ENCODE data around the gene TBC1D24.

TBC1D24 gene

DNA sequence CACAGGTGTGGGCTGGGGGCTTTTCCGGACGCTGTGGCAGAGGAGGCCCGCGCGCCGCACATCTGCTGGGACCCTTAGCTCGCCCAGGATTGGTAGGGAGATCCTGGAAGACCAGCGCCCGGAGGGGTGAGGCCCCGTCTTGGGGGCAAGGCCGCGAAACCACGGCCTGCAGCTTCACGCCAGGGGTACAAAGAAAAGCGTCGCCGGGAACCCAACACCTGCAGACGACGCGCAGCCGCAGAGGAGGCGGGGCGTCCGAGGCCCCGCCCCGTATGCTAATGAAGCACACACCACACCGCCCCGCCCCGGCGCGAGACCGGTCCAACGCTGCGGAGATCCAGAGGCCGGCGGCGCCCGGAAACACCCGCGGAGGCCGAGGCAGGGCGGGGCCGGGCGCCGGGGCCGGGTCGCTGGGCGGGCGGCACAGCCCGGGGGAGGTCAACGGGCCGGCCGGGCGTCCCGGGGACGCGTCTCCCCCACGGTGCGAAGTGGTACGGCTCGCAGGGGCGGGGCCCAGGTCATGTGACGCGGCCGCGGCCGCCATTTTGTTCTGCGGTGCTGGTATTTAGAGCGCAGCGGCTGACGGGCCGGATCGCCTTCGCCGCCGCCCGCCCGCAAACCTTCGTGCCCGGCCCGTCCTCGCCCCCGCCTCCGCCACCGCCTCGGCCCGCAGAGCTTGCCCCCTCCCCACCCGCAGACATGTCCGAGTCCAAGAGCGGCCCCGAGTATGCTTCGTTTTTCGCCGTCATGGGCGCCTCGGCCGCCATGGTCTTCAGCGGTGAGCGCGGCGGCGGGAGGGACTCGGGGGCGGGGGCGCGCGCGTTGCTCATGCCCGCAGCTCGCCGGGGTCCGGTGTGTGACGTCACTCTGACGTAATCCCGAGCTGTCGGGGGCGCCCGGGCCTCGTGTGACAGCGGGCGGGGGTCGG, 38.7 kb downstream of the TBC1D24 start, which contains the start of gene ATP6V0C:
Gene ATP6V0C, plus strand, starts transcription at position 548 of the 928 bp plus-strand sequence. Its CDS starts 152 bp downstream, at position 700.
- Mint-ChIP-seq H3K4me1 (ENCODE audit: low read depth) (peaks cover 29% of the 10 kb centered on the region), H3K27me3 (ENCODE audit: low read depth) (no peaks in the 10 kb centered on the region), H3K9me3 (no peaks in the 10 kb centered on the region), H3K36me3 (ENCODE audit: low read depth) (peaks cover 10% of the 10 kb centered on the region), H3K4me3 (peak within 1 kb of the TSS; percentile 89), H3K27ac (peak within 1 kb of the TSS; percentile 93)
- DNase-seq (ENCODE audit: low spot score), result peak; percentile 91

DNA sequence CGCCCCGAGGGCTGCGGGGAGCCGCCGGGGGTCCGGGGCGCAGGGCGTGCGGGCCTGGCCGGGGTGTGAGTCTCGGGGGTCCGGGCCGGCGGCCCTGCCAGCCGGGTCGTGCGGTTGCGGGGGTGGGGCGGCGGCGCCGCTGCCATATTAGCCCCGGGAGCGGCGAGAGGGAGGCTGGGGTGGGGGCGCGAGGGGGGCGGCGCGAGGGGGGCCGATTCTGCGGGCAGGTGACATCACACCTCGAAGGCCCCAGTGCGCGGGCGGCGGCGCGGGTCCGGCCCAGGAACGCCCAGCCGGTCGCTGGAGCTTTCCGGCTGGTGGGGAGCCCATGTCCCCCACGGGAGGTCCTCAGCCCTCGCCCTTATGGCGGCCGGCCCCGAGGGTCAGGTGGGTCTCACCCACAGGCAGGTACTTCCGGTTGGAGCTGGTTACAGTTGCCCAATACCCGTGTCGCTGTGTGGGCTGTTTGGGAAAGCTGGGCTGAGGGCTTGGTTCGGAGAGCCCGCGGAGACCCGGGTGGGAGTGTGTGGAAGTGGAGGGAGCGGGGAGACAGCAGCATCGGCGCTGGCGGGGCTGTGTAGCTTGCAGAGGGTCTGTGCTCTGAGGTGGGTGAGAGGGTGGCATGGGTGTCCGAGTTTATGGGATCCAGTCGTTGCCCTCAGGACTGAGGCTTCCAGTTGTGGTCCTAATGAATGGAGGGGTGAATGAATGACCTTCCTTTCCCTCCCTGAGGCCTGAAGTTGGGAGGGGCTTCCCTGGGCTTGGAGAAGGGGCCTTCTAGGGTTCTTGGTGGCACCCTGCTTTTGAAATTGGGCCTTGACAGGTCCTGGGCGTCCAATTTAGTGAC, 39.6 kb downstream of the TBC1D24 start:
- peak; percentile 42 for DNase-seq (ENCODE audit: low spot score)
- H3K4me1 Mint-ChIP-seq (ENCODE audit: low read depth), result peaks cover 29% of the 10 kb centered on the region
- no peaks in the 10 kb centered on the region for H3K9me3 Mint-ChIP-seq

DNA sequence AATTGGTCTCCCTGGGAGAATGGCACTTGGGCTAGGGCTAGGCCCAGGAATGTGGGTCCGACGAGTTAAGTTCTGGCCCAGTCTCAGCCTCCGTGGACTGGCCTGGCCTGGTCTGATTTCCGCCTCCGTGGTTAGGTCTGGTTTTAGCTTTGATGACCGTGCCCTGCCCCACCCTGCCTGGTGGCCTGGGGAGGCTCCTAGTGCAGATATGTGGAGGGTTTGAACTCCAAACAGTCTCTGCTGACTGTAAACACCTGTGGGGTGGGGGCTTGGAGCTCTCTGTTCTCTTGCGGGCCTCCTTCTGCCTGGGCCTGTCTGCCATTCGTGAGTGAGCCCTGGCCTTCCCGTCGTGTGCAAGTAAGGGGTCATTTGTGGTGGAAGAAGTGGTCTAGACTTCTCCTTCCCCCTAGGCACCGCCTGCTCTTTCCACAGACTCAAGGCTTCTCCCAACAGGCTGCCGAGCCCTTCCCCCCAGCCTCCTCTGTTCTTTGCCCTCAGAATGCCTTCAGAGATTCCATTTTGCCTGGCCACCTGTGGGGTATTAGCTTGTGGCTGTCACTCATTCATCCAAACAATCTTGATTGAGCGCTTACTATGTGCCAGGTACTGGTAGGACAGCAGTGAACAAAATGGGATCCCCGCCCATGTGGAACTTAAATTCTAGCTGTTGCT, 40.4 kb downstream of the TBC1D24 start:
- Mint-ChIP-seq H3K36me3 (ENCODE audit: low read depth) (peaks cover 14% of the 10 kb centered on the region), H3K27me3 (ENCODE audit: low read depth) (no peaks in the 10 kb centered on the region), H3K4me3 (peak overlapping the region; percentile 89), H3K9me3 (no peaks in the 10 kb centered on the region), H3K4me1 (ENCODE audit: low read depth) (peaks cover 33% of the 10 kb centered on the region), H3K27ac (peak overlapping the region; percentile 92)
- no peak for DNase-seq (ENCODE audit: low spot score)

More for the DNA sequence above, 39.6 kb downstream of the TBC1D24 start:
- Mint-ChIP-seq H3K27me3 (ENCODE audit: low read depth) (no peaks in the 10 kb centered on the region), H3K27ac (peak overlapping the region; percentile 92), H3K36me3 (ENCODE audit: low read depth) (peaks cover 11% of the 10 kb centered on the region), H3K4me3 (peak overlapping the region; percentile 89)

DNA sequence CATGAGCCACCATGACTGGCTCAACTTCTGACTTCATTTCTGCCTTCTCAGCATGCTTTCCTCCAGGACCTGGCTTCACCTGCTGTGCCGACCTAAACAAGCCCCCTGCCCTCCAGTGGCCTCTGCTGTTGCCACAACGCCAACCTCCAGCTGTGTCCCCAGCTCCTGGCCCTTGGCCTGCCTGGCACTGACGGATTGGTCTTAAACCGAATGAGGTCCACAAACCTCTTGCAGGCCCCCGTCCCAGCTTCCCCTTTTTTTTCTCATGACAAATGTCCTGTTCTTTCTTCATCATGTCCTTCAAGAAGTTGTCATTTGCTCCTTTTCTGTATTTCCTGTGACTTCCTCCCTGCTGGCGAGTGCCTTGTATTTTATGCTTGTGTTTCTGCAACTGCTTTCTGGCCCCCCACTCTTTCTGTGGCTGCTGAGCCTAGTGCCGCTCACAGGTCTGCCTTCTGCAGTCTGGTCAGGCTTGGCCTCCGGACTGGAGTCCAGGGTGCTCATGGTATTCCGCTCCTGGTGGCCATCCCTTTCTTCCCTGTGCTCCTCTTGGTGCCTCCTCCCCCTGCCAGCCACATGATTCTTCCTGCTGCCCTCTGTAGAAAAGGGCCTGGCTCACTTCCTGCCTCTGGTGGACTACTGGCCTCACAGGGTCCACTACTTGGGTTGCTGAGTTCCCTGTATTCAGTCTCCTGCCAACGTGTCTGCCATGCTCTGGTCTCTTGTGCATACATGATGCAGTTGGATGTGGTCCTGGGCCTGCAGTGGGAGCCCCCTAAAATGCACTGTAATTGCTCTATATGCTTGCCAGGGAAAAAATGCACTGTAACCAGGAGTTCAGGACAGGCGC, 41.7 kb downstream of the TBC1D24 start:
- peaks cover 38% of the 10 kb centered on the region for H3K4me1 Mint-ChIP-seq (ENCODE audit: low read depth)
- peaks cover 18% of the 10 kb centered on the region for H3K36me3 Mint-ChIP-seq (ENCODE audit: low read depth)
- no peak for DNase-seq (ENCODE audit: low spot score)
- peak overlapping the region; percentile 89 for H3K4me3 Mint-ChIP-seq
- no peaks in the 10 kb centered on the region for H3K9me3 Mint-ChIP-seq
- H3K27ac Mint-ChIP-seq, result peak overlapping the region; percentile 92
- H3K27me3 Mint-ChIP-seq (ENCODE audit: low read depth), result no peaks in the 10 kb centered on the region

DNA sequence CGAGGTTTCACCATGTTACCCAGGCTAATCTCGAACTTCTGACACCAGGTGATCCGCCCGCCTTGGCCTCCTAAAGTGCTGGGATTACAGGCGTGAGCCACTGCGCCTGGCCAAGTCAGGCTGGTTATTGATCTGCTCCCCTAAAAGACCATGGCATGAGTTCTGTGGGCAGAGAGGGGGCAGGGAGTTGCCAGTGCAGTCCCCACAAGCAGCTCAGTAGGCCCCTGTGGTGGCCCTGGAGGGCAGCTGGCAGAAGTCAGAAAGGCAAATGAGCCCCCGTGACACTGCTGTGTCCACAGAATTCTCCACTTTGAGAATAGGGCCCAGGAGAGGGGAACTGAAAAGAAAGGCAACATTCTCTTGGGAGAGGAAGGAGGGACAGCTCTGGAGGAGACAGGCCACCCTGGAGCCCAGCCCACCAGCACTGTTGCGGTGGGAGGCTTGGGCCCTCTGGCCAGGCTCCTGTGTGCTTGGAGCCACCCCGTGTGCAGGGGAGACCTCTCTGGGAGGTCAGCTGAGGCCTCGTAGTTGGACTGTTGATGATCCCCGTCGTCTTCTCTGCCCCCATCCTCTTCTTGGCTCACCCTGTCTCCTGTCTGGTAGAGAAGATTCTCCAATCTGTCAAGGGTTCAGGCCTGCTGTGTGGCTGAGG, 43.2 kb downstream of the TBC1D24 start:
- peaks cover 18% of the 10 kb centered on the region for H3K36me3 Mint-ChIP-seq (ENCODE audit: low read depth)
- no peak overlapping the region for H3K27ac Mint-ChIP-seq
- no peaks in the 10 kb centered on the region for H3K27me3 Mint-ChIP-seq (ENCODE audit: low read depth)
- peak overlapping the region; percentile 30 for H3K4me3 Mint-ChIP-seq
- peaks cover 33% of the 10 kb centered on the region for H3K4me1 Mint-ChIP-seq (ENCODE audit: low read depth)
- DNase-seq (ENCODE audit: low spot score), result no peak
- H3K9me3 Mint-ChIP-seq, result no peaks in the 10 kb centered on the region

DNA sequence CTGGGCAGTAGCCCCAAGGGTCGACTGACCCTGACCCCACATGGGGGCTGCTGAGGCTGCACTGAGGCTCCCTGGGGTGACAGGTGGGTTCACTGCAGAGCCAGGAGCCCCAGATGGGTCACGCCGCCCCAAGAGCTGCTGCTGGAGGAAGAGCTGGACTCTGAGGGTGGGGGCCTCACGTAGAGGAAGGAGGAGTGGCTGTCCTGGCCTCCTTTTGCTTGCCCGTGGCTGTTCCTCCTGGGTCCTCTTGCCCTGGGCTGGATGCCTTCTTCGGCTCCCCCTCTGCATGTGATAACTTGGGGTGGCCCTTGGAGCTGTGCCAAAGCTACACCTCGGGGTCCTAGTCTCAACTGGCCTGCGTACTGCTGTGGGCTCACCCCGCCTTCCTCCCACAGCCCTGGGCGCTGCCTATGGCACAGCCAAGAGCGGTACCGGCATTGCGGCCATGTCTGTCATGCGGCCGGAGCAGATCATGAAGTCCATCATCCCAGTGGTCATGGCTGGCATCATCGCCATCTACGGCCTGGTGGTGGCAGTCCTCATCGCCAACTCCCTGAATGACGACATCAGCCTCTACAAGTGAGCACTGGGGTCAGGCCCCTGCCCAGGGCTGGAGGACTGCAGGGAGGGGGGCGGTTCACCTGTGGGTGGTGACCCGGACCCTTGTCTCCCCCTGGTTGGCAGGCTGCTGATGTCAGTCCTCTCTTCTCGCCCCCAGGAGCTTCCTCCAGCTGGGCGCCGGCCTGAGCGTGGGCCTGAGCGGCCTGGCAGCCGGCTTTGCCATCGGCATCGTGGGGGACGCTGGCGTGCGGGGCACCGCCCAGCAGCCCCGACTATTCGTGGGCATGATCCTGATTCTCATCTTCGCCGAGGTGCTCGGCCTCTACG, 44.1 kb downstream of the TBC1D24 start:
- H3K9me3 Mint-ChIP-seq, result no peaks in the 10 kb centered on the region
- H3K4me3 Mint-ChIP-seq, result peak overlapping the region; percentile 74
- no peaks in the 10 kb centered on the region for H3K27me3 Mint-ChIP-seq (ENCODE audit: low read depth)
- H3K4me1 Mint-ChIP-seq (ENCODE audit: low read depth), result peaks cover 31% of the 10 kb centered on the region
- peak overlapping the region; percentile 92 for H3K27ac Mint-ChIP-seq
- no peak for DNase-seq (ENCODE audit: low spot score)
- peaks cover 22% of the 10 kb centered on the region for H3K36me3 Mint-ChIP-seq (ENCODE audit: low read depth)

DNA sequence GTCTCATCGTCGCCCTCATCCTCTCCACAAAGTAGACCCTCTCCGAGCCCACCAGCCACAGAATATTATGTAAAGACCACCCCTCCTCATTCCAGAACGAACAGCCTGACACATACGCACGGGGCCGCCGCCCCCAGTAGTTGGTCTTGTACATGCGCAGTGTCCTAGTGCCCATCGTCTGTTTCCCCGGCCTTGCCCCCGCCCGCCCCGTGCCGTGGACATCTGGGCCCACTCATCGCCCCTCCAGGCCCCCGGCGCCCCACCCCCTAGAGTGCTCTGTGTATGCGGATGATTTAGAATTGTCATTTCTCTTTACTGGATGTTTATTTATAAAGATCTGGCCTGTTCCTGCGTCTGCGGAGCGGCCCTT, 44.8 kb downstream of the TBC1D24 start:
- Mint-ChIP-seq H3K4me3 (peak overlapping the region; percentile 74), H3K9me3 (no peaks in the 10 kb centered on the region), H3K36me3 (ENCODE audit: low read depth) (peaks cover 26% of the 10 kb centered on the region), H3K27me3 (ENCODE audit: low read depth) (no peaks in the 10 kb centered on the region), H3K27ac (peak overlapping the region; percentile 92), H3K4me1 (ENCODE audit: low read depth) (peaks cover 29% of the 10 kb centered on the region)
- no peak for DNase-seq (ENCODE audit: low spot score)

DNA sequence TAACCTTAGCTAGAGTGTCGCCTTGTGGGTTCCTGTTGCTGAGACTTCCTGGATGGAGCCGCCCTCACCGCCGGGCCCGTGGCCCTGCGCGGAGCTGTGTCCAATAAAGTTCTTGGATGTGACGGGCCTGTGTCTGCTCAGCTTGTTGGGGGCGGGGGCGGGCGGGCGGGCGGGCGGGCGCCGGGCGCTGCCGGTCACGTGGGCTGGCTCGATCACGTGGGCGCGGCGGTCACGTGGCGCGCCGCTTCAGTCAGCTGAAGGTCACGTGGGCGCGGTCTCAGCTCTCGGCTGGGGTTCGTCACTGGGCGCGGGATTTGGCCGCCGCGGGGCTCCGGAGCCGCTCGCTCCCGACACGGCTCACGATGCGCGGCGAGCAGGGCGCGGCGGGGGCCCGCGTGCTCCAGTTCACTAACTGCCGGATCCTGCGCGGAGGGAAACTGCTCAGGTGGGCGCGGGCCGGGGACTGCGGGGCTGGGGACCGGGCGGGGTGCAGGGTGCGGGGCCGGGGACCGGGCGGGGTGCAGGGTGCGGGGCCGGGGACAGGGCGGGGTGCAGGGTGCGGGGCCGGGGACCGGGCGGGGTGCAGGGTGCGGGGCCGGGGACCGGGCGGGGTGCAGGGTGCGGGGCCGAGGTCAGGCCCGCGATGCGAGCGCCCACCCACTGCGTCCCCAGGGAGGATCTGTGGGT, 45.3 kb downstream of the TBC1D24 start, which contains the start of gene AMDHD2:
Gene AMDHD2, plus strand, starts transcription at position 275 of the 687 bp plus-strand sequence. Its CDS starts 88 bp downstream, at position 363.
- Mint-ChIP-seq H3K9me3 (no peaks in the 10 kb centered on the region), H3K36me3 (ENCODE audit: low read depth) (peaks cover 28% of the 10 kb centered on the region), H3K27me3 (ENCODE audit: low read depth) (no peaks in the 10 kb centered on the region), H3K4me3 (peak within 1 kb of the TSS; percentile 85), H3K27ac (peak within 1 kb of the TSS; percentile 92), H3K4me1 (ENCODE audit: low read depth) (peaks cover 24% of the 10 kb centered on the region)
- peak; percentile 85 for DNase-seq (ENCODE audit: low spot score)

DNA sequence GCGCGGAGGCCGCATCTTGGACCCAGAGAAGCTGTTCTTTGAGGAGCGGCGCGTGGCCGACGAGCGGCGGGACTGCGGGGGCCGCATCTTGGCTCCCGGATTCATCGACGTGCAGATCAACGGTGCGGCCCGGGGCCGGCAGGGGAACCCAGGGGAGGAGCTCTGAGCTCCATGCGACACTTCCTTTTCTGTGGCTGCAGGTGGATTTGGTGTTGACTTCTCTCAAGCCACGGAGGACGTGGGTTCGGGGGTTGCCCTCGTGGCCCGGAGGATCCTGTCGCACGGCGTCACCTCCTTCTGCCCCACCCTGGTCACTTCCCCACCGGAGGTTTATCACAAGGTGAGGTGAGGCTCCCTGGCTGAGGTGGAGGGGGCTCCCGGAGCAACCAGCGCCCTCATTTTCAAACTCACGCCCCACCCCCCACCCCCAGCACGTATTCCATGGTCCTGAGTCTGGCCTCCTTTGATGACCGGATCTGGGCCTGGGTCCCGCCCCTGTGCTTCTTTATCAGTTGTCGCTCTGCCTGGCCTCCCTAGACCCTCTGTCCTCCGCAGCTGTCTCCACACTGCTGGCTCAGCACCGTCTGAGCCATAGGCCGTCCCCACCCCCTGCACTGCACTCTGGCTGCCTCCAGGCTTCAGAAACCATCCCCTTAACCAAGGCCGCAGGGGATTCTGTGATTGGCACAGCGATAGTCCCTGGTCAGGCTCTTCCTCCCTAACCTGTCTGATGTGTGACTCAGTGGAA, 46.0 kb downstream of the TBC1D24 start:
- Mint-ChIP-seq H3K4me3 (peak overlapping the region; percentile 85), H3K27ac (peak overlapping the region; percentile 91), H3K9me3 (no peaks in the 10 kb centered on the region), H3K36me3 (ENCODE audit: low read depth) (peaks cover 29% of the 10 kb centered on the region), H3K4me1 (ENCODE audit: low read depth) (peaks cover 18% of the 10 kb centered on the region), H3K27me3 (ENCODE audit: low read depth) (no peaks in the 10 kb centered on the region)
- DNase-seq (ENCODE audit: low spot score), result no peak

DNA sequence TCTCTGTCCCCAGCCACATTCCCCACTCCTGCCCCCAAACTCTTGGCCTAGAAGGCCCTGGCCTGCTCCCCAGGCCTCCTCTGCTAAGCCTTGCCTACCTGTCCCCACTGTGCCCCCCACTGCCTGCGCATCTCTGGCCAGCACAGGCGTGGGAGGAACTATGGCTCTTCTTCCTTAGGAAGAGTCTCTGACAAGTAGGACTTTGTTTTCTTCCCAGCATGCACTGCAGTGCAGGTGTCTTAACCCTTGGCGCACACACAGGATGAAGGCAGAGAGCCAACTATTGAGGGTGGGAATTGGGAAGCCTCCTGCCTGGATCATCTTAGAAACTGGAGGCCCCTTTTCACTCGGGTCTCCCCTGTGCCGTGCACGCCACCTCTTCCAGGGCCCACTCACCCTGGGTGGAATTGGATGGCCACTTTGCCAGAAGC, 48.9 kb downstream of the TBC1D24 start:
- Mint-ChIP-seq H3K4me3 (no peak overlapping the region), H3K36me3 (ENCODE audit: low read depth) (peaks cover 21% of the 10 kb centered on the region), H3K9me3 (no peaks in the 10 kb centered on the region), H3K4me1 (ENCODE audit: low read depth) (peaks cover 9% of the 10 kb centered on the region), H3K27ac (no peak overlapping the region), H3K27me3 (ENCODE audit: low read depth) (no peaks in the 10 kb centered on the region)
- DNase-seq (ENCODE audit: low spot score), result no peak

Data from T-helper 2 cell treated with Interferon-gamma antibody and Interleukin-4, amounts not matched to agents 5 μg/mL and 100 μg/mL, for 36 hours (primary cell).